COLO668 (cell line): ENCODE data around the gene TRIM3.

ENCODE experiments used
- DNase-seq: peaks from one replicate; lab custom pipeline; 2025; ENCODE audit not compliant: unreplicated experiment; lab: John Stamatoyannopoulos, UW

The TRIM3 gene

DNA sequence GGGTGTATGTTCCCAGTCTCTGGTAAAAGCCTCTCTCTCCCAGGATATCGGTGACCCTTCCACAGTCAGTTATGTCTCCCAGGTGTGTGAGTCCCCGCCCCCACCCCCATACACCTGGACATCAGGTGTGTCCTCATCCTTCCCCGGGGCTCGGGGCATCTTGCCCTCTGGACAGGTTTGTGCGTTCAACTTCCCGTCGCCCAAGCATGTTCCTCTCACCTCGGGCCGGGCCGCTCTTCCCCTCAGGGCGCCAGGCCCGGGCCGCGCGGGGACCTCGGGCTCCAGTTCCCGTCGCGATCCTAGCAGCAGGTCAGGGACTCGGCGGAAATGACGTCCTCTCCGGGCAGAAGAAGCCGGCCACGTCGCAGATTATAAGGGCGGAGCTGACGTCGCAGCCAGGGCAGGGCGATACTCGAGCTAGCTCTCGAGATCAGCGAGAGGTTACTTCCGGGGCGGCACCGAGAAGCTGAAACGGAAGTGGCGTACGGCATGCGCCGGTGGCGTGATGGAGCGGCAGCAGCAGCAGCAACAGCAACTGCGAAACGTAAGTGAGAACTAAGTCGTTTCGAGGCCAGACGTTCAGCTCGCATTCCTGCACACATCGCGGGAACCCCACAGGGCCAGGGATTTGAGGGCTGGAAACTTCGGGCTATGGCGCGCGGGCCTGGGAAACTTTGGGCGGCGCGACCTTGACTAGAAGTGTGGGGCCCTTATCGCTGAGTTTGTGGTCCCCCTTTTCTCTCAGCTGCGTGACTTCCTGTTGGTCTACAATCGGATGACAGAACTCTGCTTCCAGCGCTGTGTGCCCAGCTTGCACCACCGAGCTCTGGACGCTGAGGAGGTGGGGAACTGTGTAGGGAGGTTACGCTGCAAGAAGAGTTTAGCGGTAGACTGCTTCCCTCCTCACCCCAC lies 7.5 kb upstream of the TRIM3 start, which contains the start of the genes ARFIP2 and TIMM10B:
TSS of gene ARFIP2 (minus strand) at position 320 of the 912 bp plus-strand sequence. CDS start 910 bp downstream, outside the sequence.
TSS of gene TIMM10B (plus strand) at position 490 of the 912 bp plus-strand sequence. CDS start at position 506, 16 bp downstream.
- peak; percentile 97 for DNase-seq

DNA sequence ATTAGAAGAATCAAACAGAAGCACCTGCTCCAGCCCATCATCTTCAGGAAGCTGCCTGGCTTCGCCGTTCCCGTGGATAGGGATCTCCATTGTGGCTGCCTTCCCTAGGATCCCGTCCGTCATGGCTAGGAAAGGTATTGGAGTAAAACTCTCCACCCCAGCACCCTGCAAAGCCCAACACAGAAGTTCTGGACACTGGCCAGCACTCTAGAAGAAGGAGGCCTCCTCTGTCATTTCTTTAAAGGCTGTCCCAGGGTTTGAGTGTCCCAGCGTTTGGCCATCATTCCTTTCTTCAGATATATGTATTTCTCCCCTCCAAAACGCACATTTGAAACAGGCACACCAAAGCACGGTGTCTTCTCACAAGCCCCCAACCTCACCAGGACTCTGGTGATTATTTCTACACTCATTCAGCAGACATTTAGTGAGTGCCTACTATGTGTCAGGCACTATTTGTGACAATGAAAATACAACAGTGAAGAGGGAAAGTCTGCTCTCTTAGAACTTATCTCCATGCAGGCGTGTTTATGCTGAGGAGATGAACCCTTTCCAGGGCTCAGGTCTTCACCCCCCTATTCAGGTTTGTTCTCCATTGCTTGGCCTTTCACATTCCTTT lies 6.7 kb upstream of the TRIM3 start:
- no peak for DNase-seq

DNA sequence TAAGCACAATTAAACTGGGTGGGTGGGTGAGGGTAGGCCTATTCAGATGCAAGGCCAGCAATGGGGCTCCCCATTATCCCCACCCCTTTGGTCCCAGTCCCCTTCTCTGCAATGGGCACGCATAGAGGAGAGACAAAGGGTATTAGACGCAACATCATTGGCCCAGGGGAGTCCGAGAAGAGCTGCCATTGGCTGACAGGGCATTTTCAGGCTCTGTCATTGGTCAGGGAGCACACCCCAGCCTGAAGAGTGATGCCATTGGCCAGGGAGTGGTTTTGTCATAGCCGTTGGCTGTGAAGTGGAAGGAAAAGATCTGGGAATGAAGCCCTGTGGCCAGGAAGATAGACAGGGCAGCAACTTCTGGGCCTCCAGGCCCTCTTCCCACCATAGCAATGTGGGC lies 2.8 kb upstream of the TRIM3 start:
- no peak for DNase-seq

DNA sequence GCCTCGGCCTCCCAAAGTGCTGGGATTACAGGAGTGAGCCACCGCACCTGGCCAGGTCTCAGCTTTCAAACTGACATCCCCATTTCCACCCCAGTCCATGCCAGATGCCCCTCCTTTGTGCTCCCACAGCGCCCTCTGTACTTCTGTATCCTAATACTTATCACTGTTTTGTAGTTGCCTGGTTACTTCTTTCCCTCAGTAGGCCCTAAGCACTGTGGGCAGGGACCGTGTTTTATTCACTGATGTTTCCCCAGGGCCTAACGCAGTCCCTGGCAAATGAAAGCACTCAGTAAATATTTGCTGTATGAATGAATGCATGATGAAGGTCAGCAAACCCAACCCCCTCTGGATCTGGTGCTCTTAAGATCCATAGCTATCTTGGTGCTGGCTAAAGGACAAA lies 2.2 kb upstream of the TRIM3 start:
- peak; percentile 77 for DNase-seq

DNA sequence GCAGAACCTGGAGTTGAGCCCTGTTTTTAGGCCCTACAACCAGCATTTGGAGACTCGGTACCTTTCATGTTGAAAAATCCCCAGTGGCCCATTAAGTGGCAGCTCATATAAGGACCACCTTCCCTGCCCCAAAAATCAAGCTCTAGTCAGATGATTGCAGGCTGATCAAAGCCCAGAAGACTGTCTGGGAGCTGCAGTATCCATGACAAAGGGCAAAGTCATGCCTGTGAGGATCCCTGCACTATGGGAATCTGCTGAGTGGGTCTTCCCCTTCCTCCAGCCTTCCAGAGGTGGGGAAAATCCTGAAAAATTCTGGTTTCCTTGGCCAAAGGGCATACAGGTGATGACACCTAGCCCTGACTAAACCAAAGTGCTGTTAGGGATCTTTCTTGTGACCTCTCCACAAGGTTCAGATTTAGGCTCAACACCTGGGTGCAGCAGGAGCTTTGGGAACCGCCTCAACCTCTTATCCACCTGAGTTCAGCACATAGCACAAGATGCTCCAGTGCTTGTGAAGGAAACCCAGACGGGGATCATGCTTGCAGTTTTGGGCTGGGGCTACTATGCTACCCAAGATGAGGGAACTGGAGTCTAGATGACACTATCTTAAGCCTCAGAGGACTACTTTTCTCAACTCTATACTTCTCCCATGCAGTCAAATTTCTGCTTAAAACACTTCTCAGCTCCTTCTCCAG lies 1.2 kb upstream of the TRIM3 start:
- DNase-seq = no peak

DNA sequence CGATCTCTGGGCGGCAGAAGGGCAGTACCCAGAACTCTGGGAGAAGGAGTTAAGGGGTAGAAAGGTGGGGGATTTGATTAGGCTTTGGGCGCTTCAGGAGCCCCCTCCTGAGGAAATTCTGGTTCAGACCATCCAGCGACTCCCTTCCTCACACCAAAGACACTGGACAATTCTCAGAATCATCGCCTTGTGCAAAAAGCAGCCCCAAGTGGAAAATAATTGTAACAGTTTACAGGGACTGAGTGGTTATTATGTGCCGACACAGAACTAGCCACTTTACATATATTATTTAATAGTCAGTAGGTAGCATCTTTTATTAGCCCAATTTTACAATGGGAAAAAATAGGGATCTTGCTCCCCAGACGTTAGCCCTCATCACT lies 662 bp upstream of the TRIM3 start:
- DNase-seq = no peak

DNA sequence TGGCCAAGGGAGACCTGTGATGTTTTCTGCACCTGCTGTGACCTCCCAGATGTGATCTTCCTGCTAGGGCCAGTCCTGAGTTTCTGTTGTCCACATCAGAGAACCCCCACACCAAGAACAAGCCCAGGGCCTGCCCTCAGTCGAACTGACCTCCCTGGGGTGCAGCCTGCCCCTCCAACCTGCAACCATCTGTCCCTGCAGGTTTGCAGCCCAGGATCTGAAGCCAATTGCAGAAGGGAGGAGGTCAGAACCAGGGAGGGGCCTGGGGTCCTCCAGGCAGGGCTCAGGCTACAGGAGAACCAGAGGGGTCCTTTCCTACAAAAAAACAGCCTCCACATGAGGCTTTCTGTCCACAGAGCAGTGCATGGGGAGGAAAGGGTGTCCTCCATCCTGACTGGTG lies 807 bp downstream of the TRIM3 start:
- no peak for DNase-seq

DNA sequence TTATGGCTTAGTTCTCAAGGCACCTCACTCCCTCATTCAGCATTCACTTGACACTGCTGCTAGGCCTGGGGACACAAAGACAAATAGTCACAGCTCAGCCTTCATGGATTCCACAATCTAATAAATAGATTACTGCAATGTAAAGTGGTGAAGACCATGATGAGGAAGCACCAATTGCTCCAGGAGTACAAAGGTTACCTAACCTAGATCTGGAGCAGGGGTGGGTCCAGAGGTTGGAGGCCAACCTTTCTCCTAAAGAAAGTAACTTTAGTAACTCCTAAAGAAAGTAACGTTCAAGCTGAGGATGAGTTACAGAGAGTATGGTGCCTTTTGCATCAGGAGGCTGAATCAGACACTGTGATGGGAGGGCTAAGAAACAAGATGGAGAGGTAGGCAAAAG lies 4.1 kb downstream of the TRIM3 start:
- no peak for DNase-seq

DNA sequence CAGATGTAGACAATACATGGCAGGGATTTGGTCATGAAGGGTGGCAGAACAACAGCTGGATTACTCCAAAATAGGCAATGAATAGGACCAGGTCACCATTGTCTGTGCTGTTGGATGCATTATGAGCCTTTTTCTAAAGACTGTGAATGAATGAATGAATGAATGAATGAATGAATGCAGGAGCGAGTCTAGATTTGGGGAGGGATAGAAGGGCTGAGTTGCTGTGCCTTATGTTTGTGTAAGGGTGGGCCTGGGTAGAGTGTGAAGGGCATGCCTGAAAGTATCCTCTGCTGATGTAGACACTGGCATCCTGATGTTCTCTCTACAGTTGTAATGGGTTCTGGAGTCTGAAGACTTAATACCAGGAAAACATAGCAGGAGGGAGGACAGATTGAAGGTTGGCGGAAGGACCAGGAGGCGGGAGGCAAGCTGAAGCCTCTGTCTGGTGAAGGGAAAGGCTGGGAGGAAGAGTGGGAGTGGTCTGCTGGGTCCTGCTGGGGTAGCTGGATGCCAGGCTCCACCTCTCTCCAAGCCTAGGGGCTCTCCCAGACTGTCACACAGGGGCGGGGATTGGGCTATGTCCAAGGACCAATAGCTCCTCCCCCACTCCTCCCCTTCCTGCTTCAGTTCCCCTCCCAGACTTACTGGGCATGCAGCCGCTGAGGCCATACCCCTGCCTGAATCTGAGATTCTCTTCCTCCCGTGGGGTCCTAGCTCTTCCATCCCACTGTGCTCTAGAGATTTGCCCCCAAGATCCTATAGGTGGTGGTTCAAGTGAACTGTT lies 4.8 kb downstream of the TRIM3 start:
- peak; percentile 19 for DNase-seq

DNA sequence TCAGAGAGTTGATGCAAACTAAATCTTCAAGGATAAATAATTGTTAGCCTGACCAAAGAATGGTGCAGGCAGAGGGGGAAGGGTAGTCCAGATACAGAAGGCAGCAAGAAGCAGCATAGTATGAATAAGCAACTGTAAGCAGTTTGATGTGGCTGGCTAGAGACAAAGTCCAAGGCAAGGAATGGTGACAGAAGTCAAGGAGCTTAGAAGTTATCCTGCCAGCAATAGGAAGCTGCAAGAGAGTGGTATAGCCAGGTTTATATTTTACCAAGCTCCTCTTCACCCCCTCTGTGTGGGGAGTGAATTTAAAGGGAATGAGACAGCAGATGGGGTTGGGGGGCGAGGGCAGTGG lies 14.7 kb downstream of the TRIM3 start:
- DNase-seq = no peak

DNA sequence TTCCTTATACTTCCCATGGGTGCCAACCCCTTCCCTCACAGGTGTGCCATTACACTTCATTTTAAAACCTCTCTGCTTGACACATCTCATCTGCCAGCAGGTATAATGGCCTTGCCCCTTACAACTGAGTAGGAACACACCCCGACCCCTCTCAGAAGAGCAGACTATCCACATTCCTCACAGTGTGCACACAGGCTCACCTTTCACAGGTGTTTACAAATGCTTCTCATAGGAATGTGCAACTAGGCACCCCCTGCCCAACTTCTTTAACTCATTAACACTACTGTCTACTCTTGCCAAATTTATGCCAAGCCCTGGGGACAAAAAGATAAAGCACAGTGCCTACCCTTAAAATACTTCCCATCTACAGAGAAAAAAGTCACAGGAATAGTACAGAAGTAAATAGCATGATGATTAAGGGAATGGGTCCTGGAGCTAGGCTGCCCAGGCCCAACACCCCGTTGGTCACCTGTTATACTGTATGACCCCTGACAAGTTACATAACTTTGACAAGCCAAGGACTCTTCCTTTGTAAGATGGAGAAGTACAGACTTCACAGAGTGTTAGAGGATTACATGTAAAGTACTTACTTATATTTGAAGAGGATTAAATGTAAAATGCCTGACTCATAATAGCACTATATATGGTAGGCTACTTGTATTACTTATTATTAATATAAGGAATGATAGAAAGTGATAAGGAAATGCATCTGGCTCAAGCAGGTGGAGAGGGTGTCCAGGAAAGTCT lies 15.2 kb downstream of the TRIM3 start:
- no peak for DNase-seq

DNA sequence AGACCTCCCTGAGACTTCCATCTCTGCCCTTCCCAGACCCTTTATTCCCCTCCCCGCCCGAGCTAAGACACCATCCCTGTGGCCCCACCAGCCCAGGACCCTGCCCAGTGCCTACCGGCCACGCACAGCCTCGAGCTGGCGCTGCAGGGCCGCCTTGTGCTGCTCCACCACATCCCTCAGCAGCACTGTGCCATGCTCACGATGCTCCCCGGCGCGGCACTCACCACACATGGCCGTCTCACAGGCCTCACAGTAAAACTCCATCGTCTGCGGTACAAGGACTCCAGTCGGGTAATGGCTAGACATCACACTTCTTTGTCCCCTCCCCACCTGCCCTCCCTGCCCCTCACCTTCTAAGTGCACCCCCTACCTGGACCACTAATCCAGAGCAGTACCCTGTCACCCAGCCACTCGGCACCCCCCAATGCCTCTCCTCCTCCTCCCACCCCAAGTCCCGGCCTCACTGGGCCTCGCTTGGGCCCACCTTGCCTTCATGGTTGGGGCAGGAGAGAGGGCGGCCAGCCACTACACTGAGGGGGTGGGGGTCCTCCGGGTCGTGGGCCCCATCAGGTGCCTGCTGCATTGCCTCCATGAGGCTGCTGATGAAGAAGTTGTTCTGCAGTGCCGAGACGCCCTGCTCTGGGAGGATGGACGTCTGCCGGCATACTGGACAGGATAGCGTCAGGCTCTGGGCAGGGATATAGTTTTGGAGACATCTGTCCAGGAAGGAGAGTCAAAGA lies 16.0 kb downstream of the TRIM3 start:
- DNase-seq = no peak

DNA sequence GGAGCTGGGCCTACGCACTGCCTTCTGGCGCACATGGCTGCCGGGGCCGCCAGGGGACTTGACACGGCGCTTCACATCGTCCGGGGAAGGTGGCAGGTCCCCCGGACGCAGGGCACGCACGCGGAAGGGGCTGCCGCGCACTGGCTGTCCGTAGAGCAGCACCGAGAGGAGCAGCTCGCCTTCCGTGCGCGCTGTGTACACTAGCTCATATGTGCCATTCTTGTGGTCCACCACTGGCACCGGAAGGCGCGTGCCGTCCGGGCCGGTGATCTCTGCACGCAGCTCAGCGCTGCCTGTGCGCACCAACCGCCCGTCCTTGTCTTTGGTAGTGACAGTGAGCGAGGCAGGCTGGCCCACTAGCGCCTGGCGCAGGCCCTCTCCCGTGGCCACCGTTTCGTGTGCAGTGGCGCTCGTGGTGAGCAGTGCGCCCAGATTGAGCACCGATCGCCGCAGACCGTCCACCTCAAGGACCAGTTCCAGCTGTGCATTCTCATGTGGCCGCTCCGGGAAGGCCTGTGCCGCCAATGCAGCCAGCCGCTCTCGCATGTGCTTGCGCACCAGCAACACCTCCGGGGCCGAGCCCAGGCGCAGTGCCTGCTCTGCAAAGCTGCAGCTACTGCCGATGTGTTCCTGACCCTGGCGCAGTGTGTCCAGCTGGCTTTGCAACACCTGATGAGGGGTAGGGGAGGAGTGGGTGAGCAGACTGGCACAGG lies 17.2 kb downstream of the TRIM3 start:
- DNase-seq = no peak

DNA sequence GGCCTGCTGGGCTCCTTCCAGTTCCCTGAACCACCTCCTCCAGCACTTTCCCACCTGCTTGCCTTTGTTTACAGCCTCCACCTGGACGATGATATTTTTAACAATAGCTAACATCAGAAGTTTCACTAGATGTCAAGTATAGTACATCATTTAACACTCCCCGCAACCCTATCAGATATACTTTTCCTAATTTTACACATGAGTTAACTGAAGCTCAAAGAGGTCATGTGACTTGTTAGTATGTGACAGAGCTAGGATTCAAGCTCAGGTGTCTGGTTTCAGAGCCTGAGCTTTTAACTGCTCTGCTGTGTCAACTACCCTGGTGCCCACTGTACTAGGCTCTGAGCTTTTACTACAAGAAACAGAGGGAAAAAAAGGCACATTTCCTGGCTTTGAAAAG lies 18.7 kb downstream of the TRIM3 start:
- DNase-seq = peak; percentile 13

DNA sequence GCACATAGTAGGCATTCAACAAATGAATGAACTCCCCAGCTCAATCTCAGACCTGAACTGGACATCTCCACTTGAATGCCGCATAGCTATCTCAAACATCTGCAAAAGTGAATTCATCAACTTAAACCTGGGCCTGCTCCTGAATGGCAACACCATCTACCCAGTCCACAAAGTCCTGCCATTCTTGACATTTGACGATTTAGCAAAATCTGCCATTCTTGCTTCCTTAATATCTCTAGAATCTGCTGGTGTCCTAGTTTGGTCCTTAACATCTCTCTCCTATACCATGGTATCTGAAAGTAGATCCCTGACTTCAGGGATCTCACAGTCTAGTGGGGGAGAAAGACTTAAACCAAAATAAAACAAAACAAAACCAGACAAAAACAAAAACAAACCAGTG lies 20.6 kb downstream of the TRIM3 start:
- DNase-seq = no peak

DNA sequence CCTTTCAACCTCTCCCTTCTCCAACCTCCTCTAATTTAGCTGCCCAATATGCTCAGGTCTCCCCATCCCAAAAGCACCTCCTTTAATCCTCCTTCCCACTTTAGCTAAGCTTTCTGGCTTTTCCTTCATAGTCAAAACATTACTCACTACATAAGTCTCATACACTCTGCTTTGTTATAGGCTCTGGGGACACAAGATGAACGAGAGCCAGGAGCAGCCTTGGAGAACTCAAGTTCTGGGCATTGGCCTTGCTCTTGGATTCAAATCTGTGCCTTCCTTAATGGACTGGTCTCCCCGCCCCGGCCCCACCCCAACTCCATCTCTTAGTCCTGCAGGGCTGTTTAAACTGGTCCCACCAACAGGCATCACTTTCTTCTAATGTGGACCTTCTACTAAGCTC lies 21.5 kb downstream of the TRIM3 start:
- DNase-seq = no peak

DNA sequence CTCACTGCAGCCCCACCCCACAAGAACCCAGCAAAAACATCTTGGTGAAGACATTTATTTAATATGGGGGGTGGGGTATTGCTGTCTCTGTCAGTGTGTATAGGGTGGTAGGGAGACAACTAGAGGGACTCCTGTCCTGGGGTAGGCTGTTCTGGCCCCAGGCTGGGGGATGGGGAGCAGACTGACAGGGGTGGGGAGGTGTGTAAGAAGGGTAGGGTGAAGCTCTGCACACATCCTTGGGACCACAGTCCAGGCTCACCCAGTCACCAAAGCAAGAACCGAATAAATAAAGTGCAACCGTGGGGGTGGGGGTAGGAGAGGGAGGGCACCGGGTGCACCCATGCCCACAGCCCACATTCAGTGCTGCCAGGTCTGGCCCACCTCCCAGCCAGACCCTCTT lies 25.2 kb downstream of the TRIM3 start:
- no peak for DNase-seq

DNA sequence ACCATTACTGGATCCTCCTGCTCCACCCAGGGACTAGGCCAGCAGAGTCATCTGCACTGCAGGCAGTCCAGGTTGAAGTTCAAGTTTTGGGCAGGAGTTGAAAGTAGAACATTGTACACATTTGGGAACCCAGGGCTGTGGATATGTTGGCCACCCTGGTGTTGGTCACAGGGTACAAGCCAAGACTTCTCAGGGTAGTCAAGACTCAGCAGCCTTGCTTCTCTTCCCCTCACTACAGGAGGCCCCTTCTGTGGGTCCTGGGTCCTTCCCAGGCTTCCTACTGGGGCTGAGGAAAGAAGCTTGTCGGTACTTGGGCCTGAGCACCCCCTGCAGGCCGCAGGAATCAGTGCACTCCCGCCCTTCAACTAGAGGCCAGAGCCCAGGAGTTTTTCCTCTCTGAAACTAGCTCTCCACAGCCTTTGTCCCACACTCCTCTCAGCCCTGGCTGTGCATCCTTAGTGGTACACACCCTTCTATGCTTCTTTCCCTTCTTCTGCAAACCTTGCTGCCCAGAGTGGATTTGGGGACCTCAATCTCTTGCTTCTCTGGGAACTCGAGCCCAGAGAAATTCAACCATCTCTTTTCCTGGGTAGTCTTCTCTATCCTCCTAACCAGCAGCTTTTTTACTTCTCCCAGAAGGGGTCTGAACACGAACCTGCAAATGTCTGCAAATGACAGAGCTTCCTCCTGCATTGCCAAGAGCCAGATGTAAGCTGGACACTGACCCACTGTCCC lies 30.3 kb downstream of the TRIM3 start:
- peak; percentile 42 for DNase-seq
